B cell (primary cell): Measurements from ENCODE around the gene CRHR2. TPM values are rescaled to one million over a fixed set of nuclear protein-coding genes. Genes with fewer than 3 reads are reported as not detected.

Experiments
- ATAC-seq: fragments of 200-7000 bp; cut with Tn5 transposase; one replicate; pipeline ENCODE4 v1.10.0; 2021; ENCODE audit warnings: low read depth, mild to moderate bottlenecking, moderate number of reproducible peaks, moderate library complexity
- CTCF ChIA-PET: fragments of 350-600 bp; sonication (Branson Sonifier 250); formaldehyde crosslinking; loops from one replicate; lab custom pipeline; 2021; ENCODE audit warnings: antibody characterized with exemption, inconsistent platforms; lab: Charles Lee
- POLR2A ChIA-PET: fragments of 350-600 bp; sonication (Branson Sonifier 250); formaldehyde crosslinking; loops from one replicate; lab custom pipeline; 2021; ENCODE audit warnings: antibody characterized with exemption; lab: Charles Lee
- DNase-seq: peaks from one replicate; pipeline ENCODE4 v3.0.0; 2013
- H2AFZ ChIP-seq: 2 replicates; pipeline ENCODE4 v1.6.1; 2012; ENCODE audit warnings: mild to moderate bottlenecking, low read depth, low read length; ENCODE audit not compliant: insufficient read depth, poor library complexity, severe bottlenecking
- H3K27ac ChIP-seq, 2 donors: 1 replicate in 1 of 2; 2 replicates in 1 of 2; pipeline ENCODE4 v1.5.1; 2012 to 2013; ENCODE audit warnings: low read length in 2 of 2, mild to moderate bottlenecking in 2 of 2, moderate library complexity in 1 of 2
- H3K27me3 ChIP-seq, 4 experiments: fragments of 200-600 bp in 1 of 4; sonication (generic) in 1 of 4; replicated peaks in 1 of 4; 1 replicate in 2 of 4; 2 replicates in 2 of 4; pipeline versions ENCODE4 v1.6.1 to v1.7.0; 2013 to 2016; ENCODE audit warnings: low read length in 3 of 4, mild to moderate bottlenecking in 2 of 4, mixed read lengths in 1 of 4, moderate library complexity in 1 of 4; ENCODE audit not compliant: insufficient read depth in 4 of 4, control insufficient read depth in 3 of 4; ENCODE audit errors: control extremely low read depth in 1 of 4
- H3K36me3 ChIP-seq, 2 experiments: replicated peaks in 1 of 2; 1 replicate in 1 of 2; 2 replicates in 1 of 2; pipeline versions ENCODE4 v1.6.1 to v1.7.1; 2013; ENCODE audit warnings: low read length in 1 of 2; ENCODE audit not compliant: insufficient read depth in 2 of 2, control insufficient read depth in 1 of 2; ENCODE audit errors: control extremely low read depth in 1 of 2, extremely low read depth in 1 of 2
- H3K4me1 ChIP-seq, 2 donors: fragments of 200-600 bp in 1 of 2; sonication (generic) in 1 of 2; 1 replicate in 1 of 2; 2 replicates in 1 of 2; pipeline versions ENCODE4 v1.5.1 to v1.6.1; 2013 to 2017; ENCODE audit warnings: low read length in 2 of 2; ENCODE audit not compliant: control insufficient read depth in 2 of 2, insufficient read depth in 2 of 2
- H3K4me2 ChIP-seq: replicated peaks from 2 replicates; pipeline ENCODE3; 2012; ENCODE audit warnings: mild to moderate bottlenecking, low read depth, low read length; ENCODE audit not compliant: poor library complexity, severe bottlenecking
- H3K4me3 ChIP-seq, 5 experiments: fragments of 200-600 bp in 1 of 5; sonication (generic) in 1 of 5; 1 replicate in 3 of 5; 2 replicates in 2 of 5; pipeline versions ENCODE4 v1.5.1 to v1.7.0; 2011 to 2016; ENCODE audit warnings: low read length in 4 of 5, mild to moderate bottlenecking in 4 of 5, low read depth in 2 of 5, control low read depth in 1 of 5, moderate library complexity in 1 of 5; ENCODE audit not compliant: insufficient read depth in 1 of 5; ENCODE audit errors: control extremely low read depth in 1 of 5, extremely low read depth in 1 of 5
- H3K79me2 ChIP-seq: fragments of 200-600 bp; sonication (generic); one replicate; pipeline ENCODE4 v1.6.0; 2016; ENCODE audit warnings: low read length; ENCODE audit not compliant: control insufficient read depth, insufficient read depth
- H3K9ac ChIP-seq: fragments of 200-600 bp; sonication (generic); 2 replicates; pipeline ENCODE4 v1.6.1; 2017; ENCODE audit warnings: mild to moderate bottlenecking, low read length, moderate library complexity
- H3K9me3 ChIP-seq, 3 donors: one replicate each; pipeline versions ENCODE4 v1.6.1 to v1.7.1; 2013; ENCODE audit warnings: low read length in 2 of 3; ENCODE audit not compliant: control insufficient read depth in 2 of 3, insufficient read depth in 1 of 3; ENCODE audit errors: control extremely low read depth in 1 of 3
- H4K20me1 ChIP-seq: 2 replicates; pipeline ENCODE4 v1.6.0; 2012; ENCODE audit warnings: mild to moderate bottlenecking, low read length; ENCODE audit not compliant: insufficient read depth, control insufficient read depth, poor library complexity, severe bottlenecking
- H3K27ac Mint-ChIP-seq: one replicate; pipeline ENCODE4 v1.8.0; 2021; ENCODE audit warnings: mixed read lengths
- H3K27me3 Mint-ChIP-seq: one replicate; pipeline ENCODE4 v1.8.0; 2021; ENCODE audit warnings: mixed read lengths
- H3K4me1 Mint-ChIP-seq: one replicate; pipeline ENCODE4 v1.8.0; 2021; ENCODE audit warnings: mixed read lengths
- H3K4me3 Mint-ChIP-seq: one replicate; pipeline ENCODE4 v1.8.0; 2021; ENCODE audit warnings: mixed read lengths
- H3K9me3 Mint-ChIP-seq: one replicate; pipeline ENCODE4 v1.8.0; 2022; ENCODE audit warnings: mixed read lengths; ENCODE audit not compliant: insufficient read depth
- EZH2 ChIP-seq: IDR thresholded peaks from 2 replicates; pipeline ENCODE4 v1.6.1; 2012; ENCODE audit warnings: borderline replicate concordance, low read depth, mild to moderate bottlenecking, moderate library complexity, low read length; ENCODE audit not compliant: insufficient read depth, poor library complexity, severe bottlenecking
- WGBS: methylation state at CpG from one replicate; pipeline ENCODE4 v1.1.5; 2013; ENCODE audit warnings: missing lambda C conversion rate; ENCODE audit not compliant: insufficient coverage; 5-methylcytosine and 5-hydroxymethylcytosine counted together
- intact Hi-C: fragments of 100-400 bp; cut with micrococcal nuclease; formaldehyde crosslinking; loops from one replicate; pipeline ENCODE4 v1.10.0; 2022
- polyA plus RNA-seq: library from polyadenylated mRNA; depleted of rRNA; stranded (reverse); fragments of >200 nt; gene quantifications from 2 replicates; pipeline ENCODE4 v1.2.3, GENCODE V29; 2012
- total RNA-seq, 2 donors: library from RNA; stranded (reverse); fragments of 120-200 nt in 1 of 2; gene quantifications; 1 replicate in 1 of 2; 2 replicates in 1 of 2; pipeline versions ENCODE4 v1.2.3 to v1.2.4, GENCODE V29; 2013 to 2022
- TF ChIP-seq, protein P1 (sequence below): fragments of 200-600 bp; IDR thresholded peaks from one replicate; pipeline ENCODE4 v1.8.0; 2022; ENCODE audit warnings: antibody characterized with exemption, mild to moderate bottlenecking

The CRHR2 gene
- total and polyA plus RNA-seq, 2 donors (not counting 1 experiment from before 2014, with no cell fraction given) = not detected

DNA sequence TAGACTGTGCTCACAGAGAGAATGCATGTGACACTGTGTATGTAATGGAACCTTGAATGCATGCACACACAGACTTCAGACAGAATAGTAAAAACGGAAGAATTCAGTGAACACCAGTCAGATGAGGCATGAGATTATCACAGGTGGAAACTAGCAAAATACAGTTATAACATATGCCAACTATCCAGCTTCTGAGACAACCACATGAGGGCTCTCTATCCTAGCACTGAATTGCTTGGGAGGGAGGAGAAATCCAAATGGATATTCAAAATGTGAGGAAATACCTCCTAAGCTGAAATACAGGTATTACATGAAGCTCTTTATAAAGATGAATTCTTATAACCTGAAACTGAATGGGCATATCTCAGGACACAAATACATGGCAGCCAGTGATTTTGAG is 57.0 kb downstream of the CRHR2 start:
- H3K27me3 ChIP-seq = no peaks in the 10 kb centered on the region
- no peaks in the 10 kb centered on the region for H3K9me3 Mint-ChIP-seq
- no peak overlapping the region for H3K27ac ChIP-seq
- H3K4me1 Mint-ChIP-seq = no peaks in the 10 kb centered on the region
- no peaks in the 10 kb centered on the region for H3K27me3 Mint-ChIP-seq
- no peak overlapping the region for H3K9ac ChIP-seq
- no peaks in the 10 kb centered on the region for H3K4me1 ChIP-seq
- H3K4me3 ChIP-seq = no peak overlapping the region
- POLR2A ChIA-PET = no interaction called here
- intact Hi-C loops = no loop called here
- H3K79me2 ChIP-seq = no peaks in the 10 kb centered on the region
- TF ChIP-seq, protein P1, sequence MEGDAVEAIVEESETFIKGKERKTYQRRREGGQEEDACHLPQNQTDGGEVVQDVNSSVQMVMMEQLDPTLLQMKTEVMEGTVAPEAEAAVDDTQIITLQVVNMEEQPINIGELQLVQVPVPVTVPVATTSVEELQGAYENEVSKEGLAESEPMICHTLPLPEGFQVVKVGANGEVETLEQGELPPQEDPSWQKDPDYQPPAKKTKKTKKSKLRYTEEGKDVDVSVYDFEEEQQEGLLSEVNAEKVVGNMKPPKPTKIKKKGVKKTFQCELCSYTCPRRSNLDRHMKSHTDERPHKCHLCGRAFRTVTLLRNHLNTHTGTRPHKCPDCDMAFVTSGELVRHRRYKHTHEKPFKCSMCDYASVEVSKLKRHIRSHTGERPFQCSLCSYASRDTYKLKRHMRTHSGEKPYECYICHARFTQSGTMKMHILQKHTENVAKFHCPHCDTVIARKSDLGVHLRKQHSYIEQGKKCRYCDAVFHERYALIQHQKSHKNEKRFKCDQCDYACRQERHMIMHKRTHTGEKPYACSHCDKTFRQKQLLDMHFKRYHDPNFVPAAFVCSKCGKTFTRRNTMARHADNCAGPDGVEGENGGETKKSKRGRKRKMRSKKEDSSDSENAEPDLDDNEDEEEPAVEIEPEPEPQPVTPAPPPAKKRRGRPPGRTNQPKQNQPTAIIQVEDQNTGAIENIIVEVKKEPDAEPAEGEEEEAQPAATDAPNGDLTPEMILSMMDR = no peak
- no peak for TF ChIP-seq EZH2
- ATAC-seq = no peak
- H3K27ac Mint-ChIP-seq = no peak overlapping the region
- H3K4me2 ChIP-seq = no peak overlapping the region
- H3K36me3 ChIP-seq = peaks cover 11 to 70% of the 10 kb centered on the region in 2 experiments
- H3K9me3 ChIP-seq = no peaks in the 10 kb centered on the region
- no peak overlapping the region for H2AFZ ChIP-seq
- WGBS = no CpG with 5 or more reads among the region's 1 CpG
- H3K4me3 Mint-ChIP-seq = no peak overlapping the region
- H4K20me1 ChIP-seq = no peaks in the 10 kb centered on the region
- DNase-seq = no peak
- CTCF ChIA-PET = no interaction called here

DNA sequence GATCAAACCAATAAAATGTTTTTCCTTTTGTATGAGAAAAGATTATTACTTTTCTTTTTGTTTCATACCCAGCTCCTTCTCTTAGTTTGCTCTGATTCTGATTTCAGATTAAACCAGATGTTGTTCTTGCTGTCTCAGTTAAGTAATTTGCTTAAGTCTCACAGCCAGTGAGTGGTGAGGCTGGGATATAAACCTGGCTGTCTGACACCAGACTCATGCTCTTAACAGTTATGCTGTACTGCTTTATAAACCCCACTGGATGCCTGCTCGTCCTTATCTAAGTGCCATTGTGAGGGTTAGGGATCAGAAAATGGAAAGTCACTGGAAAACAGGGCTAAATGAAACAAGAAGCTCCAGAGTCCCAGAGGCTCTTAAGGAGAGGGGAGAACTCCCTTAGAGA is 63.3 kb downstream of the CRHR2 start:
- H3K9ac ChIP-seq = no peak overlapping the region
- no peaks in the 10 kb centered on the region for H3K9me3 ChIP-seq
- H3K9me3 Mint-ChIP-seq = no peaks in the 10 kb centered on the region
- ChIA-PET POLR2A (no interaction called here), CTCF (interaction anchor here (1.3 kb wide), 1 partner anchor 122 kb away, joined by 3 read pairs; no protein-coding TSS in a partner anchor)
- intact Hi-C loops = no loop called here
- H3K27me3 ChIP-seq = no peaks in the 10 kb centered on the region
- H3K4me1 Mint-ChIP-seq = no peaks in the 10 kb centered on the region
- no peaks in the 10 kb centered on the region for H3K4me1 ChIP-seq
- no peaks in the 10 kb centered on the region for H3K27me3 Mint-ChIP-seq
- ATAC-seq (no peak), DNase-seq (no peak)
- TF ChIP-seq, protein P1 = no peak
- no peak for TF ChIP-seq EZH2
- no peak overlapping the region for H3K27ac Mint-ChIP-seq
- H3K4me2 ChIP-seq = no peak overlapping the region
- no peak overlapping the region for H3K4me3 ChIP-seq
- no peak overlapping the region for H3K4me3 Mint-ChIP-seq
- H3K36me3 ChIP-seq = peaks cover 24 to 74% of the 10 kb centered on the region in 2 experiments
- 100% methylated on average over 1 of the region's 1 CpG for WGBS
- no peaks in the 10 kb centered on the region for H4K20me1 ChIP-seq
- H3K27ac ChIP-seq = no peak overlapping the region
- H3K79me2 ChIP-seq = no peaks in the 10 kb centered on the region
- H2AFZ ChIP-seq = no peak overlapping the region
